ENCODE results near the gene CWC27.

CWC27 gene

DNA sequence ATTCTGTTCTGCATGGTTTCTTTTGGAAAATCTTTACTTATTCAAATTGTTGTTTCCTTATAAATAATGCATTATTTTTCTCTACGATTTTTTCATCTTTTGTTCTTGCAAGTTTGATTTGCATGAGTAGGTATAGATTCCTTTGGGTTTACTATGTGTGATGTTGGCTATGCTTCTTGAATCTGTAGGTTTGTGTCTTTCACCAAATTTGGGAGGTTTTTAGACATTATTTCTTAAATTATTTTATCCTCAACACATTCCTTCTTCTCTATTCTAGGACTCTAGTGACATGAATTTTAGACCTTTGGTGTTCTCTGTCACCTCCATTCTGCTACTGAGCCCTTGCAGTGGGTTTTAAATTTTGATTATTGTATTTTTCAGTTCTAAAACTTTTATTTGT lies 219.0 kb downstream of the CWC27 start:
- no peak for DNase-seq

DNA sequence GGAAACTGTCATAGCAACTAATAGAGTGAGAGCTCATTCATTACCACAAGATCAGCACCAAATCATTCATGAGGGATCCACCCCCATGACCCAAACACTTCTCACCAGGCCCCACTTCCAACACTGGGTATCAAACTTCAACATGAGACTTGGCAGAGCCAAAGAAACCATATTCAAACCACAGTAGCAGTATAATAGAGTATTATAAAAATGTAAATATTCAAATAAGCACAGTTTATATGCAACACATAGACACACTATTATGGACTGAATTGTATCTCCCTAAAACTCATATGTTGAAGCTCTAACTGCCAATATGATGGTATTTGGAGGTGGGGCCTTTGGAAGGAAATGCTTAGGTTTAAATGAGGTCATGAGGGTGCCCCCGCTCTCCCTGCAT lies 240.5 kb downstream of the CWC27 start:
- no peak for DNase-seq

- DNase-seq, result no peak
Measured at GRCh38 chr5:65010841-65011240, 242.1 kb downstream of the CWC27 start.

GRCh38 chr5:65012301-65012892 lies 243.7 kb downstream of the CWC27 start:
- DNase-seq, result no peak

DNA sequence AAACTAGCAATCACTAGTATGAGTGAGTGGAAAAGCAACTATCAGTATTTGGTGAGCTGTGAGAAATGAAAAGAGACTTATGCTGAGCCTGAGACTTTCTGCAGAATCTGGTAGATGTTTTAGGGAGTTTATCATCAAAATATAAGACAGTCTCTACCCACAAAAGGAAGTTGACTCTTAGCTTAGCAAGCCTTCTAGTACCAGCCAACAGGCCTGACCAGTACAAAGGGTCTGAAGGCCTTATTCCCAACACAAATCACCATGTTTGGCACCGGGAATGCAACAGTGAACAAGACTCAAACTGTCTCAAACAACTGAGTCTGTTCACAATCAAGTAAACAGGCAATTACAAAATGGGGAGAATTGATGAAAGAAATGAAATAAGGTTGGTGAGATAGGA lies 244.4 kb downstream of the CWC27 start:
- no peak for DNase-seq

GRCh38 chr5:65014769-65015168 lies 246.0 kb downstream of the CWC27 start:
- no peak for DNase-seq

- DNase-seq, result no peak
Measured at GRCh38 chr5:65015767-65016166, 247.0 kb downstream of the CWC27 start.

DNA sequence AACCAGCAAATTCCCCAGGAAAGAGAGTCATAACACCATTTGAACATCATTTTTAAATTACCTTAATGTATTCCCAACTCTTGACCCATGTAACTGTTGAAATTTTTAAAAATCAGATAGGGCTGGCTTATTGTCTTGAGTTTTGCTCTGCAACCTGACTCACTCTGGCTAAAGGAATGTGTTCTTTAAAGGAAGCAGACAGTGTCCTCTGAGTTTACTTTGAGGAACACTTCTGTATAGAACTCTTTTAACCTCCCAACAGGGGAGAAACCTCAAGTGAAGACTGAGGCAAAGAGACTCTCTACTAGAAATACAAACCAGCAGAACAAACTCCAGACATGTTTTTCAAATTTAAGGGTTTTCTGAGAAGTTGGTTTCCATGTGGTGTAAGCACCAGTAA lies 248.9 kb downstream of the CWC27 start:
- DNase-seq, result no peak

DNA sequence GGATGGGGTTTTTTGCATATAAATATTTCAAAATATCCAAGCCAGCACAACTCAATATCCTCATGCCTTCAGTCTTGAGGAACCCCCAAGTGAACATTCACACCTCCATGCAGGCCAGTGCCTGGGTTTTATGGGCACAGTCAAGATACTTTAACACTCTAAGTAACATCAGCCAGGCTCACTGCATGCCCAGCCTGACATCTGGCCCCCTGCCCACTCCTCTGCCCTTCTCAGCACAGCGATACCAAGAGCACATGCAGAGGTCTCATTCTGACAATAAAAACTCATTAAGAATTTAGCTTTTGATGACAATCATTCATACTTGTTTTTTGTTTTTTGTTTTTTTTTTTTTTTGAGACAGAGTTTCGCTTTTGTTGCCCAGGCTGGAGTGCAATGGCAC lies 250.0 kb downstream of the CWC27 start:
- no peak for DNase-seq

DNA sequence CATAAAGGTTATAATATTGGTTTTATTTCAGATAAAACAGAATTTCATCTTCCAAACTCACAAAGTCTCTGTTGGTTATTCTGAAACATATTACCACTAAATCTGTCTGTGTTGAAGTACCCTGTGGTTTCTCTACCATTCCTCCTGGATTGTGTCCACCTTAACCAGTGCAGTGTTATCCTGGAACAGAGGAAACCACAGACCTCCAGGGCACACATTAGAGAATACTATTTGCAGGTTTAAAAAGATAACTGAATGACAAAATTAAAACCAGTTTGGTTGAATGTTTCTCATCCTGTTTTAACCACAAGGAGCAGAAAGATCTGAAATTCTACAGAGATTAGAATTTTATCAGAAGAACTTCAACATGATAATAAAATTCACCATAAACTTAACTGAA lies 251.8 kb downstream of the CWC27 start:
- DNase-seq, result no peak

DNA sequence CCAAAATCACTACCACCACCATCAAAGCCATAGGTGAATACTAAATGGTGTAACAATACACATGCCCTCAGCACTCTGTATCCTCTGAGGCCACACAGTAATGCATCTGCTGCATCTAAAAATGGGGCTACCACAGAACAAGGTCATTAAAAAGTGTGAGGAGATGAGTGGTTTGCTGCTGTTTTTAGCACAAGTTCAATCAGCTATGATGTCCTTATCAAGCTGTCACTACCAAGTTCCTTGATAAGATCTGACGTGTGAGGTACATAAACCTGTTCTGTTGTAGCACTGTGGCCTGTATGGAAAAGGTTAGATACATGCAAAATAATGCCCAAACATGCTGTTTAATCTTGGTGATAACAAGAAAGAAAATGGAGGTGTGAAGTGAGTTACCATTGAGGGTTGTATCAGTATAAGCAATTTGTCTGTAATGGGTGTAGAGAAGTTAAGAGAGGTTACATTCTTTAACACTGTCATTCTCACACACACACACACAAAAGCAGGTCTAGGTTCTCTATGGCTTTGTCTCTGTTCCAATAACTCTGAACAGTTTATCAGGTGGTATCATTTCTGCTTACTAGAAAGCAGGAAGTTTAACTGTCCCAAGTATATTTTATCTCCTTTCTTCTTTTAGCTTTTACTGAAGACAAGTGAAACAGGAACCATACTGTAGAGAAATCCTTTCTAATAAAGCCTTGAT lies 252.9 kb downstream of the CWC27 start:
- DNase-seq, result no peak

- DNase-seq, result no peak
Measured at GRCh38 chr5:65022932-65023331, 254.2 kb downstream of the CWC27 start.

GRCh38 chr5:65024681-65025080 lies 256.0 kb downstream of the CWC27 start:
- DNase-seq, result no peak

DNA sequence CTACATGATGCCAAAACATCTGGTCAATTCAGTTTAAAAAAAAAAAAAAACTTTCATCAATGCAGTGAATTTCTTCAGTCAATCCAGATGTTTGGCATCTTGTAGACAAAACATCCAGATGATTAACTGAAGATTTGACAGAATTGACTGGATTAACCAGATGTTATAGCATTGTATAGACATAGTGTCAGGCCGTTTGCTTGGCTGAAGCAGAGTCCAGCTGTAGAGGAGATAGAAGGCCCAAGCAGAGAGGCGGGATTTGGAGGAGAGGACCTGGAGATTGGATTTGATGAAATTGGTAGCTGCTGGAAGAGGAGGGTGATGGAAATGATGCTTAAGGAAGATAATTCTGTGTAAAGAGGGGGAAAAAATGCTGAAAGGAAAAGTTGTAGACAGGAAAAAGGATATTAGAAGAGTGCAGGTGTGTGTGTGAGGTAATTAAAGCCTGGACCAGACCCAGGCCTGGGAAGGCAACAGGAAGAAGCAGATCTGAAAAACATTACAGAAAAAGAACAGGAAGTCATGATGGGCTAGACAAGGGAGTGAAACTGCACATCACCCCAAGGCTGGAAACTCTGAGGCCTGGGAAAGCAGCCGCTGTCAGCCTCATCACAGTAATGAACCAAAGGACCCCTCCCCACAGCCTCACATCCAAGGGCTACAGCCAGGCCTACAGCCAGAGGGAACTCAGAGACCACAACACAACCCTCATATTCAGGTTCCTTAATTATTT lies 258.3 kb downstream of the CWC27 start:
- no peak for DNase-seq

GRCh38 chr5:65029178-65029577 lies 260.4 kb downstream of the CWC27 start:
- no peak for DNase-seq

DNA sequence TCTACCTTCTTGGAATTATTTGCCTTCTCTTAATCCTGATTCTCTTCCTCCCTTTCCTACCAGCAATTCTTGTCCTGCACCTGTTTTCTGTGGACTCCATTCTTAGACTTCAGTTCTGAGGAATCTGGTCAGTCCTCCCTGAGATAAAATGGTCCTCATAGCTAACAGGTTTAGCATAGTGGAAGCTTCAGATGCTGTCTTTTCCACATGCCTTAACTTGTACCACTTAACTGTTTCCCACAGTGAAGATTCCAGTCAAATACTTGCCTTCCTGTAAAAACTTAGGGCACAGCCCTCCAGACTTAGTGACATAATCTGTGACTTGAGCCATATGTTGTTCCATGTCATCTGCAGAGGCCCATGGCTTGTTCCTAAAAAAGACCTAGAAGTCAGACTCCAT lies 261.3 kb downstream of the CWC27 start:
- DNase-seq, result no peak

GRCh38 chr5:65032250-65032649 lies 263.5 kb downstream of the CWC27 start:
- DNase-seq, result no peak

- no peak for DNase-seq
Measured at GRCh38 chr5:65034029-65034812, 265.5 kb downstream of the CWC27 start.

DNA sequence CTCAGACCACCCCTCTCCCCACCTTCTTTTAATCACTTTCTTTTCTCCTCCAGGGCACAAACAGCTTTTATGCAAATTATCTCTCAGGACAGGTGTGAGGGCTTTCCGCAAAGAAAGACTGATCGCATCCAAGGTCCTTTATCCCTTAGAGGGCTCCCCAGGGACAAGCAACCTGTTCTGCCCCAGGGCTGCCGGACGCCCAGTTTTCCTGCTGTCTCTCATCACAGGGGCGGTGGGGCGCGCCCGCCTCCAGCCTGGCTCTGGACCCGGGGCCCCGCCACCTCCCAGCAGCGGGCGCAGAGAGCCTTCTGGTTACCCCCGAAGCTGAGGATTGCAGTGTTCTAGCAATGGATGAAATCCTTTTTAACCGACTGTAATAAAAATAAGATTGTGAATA lies 266.1 kb downstream of the CWC27 start:
- no peak for DNase-seq

DNA sequence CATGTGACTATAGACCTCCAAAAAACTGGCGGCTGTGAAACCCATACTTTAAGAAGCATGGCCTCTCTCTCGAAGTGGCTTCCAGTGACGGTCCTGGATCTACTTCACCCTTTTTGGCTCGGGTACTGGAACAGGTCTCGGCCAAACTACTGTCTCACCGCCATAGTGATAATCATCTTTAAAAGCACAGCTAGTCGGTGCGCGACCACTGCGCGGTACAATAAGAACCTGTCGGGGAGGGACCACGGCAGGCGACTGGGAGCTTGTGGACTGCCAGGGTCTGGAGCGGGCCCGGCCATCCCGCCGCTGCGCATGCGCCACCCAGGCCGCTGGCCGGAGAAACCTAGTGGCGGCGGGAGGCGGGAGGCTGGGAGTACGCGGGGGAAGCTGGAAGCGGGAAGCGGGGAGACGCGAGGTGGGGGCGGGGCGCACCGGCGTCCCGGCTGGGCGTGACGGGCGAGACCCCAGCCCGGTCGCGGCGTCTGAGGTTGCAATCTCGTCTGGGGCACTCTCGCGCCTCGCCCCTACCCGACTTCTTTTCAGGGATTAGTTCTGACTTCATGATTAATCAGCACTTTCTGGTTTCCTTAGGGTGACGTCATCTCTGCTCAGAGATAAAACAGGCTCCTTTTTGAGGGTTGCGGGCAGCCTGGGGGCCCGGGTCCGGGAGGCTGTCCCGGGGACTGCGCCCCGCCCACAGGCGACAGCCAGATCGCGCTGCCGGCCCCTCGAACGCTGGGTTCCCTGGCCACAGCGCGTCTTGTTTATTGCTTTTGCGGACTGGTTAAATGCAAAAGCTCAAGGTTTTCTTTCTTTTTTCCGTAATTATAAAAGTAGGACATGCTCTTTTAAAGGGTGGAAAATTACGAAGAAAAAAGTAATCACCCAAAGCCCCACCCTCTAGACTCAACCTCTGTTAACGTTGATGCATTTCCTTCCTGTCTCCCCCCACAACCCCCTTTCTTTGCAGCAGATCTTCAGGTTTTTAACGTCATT lies 266.8 kb downstream of the CWC27 start:
- peak; percentile 78 for DNase-seq

- DNase-seq, result no peak
Measured at GRCh38 chr5:65037831-65038815, 269.4 kb downstream of the CWC27 start.
